NCI-H82 (cell line): ENCODE results near the gene HDDC2.
A peak's percentile ranks its signal among the peaks of the same experiment; 100 is the strongest.

Source experiments
- DNase-seq: peaks from one replicate; lab custom pipeline; 2025; lab: John Stamatoyannopoulos, UW

Gene HDDC2

DNA sequence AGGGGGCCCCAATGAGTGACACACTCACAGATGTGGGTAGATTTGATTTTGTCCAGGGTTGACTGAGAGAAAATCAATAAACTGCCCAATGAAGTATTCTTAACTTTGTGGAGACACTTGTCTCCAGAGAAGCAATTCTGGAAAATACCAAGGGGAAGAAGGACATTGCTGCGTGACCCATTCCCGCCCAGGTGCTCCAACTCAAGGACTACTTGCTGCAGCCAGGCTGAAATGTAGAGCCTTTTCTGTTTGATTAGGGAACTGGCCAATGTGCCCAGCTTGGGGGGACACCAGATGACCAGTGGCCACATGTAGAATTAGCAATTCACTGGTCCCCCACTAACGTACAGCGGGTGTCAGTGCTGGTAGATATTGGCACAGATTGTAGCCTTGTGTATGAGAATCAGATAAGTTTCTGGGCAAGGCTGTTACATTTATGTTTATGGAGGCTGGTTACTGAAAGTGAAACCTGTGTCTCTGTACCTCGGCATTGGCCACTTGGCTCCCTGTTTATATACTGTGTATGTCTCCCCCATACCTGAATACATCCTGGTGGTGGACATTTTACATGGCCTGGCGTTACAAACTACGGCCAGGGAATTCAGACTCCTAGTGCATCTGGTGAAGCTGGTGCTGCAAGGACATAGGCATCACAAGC lies 32.3 kb downstream of the HDDC2 start:
- no peak for DNase-seq

DNA sequence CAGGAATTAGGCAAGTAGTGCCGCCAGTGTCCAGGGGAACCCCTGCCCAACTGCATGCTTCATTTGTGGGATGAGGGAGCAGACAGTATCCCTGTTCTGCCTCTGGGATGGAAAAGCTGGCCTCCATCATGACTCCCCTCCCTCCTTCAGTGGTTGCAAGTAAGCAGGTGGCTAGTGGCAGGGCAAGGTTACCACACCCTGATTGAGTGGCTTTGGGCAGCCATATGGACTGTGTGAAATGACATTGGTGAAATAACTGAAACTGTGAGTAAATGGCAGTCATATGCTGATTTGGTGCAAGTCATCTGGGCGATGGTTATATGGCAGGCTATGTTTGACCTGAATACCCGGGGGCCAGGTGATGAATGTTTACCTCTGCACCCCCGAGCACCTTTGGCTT lies 33.0 kb downstream of the HDDC2 start:
- no peak for DNase-seq

GRCh38 chr6:125267806-125268523 lies 33.8 kb downstream of the HDDC2 start:
- no peak for DNase-seq

- DNase-seq = no peak
These were observed 37.3 kb downstream of the HDDC2 start for GRCh38 chr6:125264476-125264875.

DNA sequence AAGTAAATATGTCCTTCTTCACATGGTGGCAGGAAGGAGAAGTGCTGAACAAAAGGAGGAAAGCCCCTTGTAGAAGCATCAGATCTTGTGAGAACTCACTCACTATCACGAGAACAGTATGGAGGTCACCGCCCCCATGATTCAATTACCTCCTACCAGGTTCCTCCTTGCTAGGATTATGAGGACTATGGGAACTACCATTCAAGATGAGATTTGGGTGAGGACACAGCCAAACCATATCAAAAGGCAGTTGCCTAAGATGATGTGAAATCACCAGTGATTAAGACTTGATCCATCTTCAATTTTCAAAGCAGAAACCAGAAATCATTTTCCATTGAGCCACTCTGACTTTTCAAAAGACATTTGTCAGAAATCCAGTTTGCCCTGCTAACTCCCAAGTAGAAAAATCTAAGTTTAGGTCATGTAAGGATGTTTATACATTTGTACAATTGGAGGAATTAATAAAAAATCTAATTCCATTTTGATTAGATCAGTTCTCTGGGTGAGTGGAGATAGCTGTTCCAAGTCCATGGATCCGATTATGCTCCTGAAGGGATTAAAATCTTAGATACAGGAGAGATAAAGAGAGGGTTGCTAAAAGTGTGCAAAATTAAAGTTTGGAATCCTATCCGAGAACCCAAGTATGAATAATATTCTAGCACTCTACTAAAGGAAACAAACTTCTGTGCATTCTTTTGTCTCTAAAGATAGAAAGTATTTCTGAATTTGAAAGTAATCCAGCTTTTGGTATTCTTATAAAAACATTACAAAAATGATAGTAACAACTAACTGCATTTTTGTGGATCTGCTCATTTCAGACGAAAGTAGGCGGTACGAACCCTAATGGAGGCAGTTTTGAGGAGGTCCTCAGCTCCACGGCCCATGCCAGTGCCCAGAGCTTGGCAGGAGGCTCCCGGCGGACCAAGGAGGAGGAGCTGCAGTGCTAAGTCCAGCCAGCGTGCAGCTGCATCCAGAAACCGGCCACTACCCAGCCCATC lies 39.5 kb downstream of the HDDC2 start:
- peak; percentile 71 for DNase-seq

DNA sequence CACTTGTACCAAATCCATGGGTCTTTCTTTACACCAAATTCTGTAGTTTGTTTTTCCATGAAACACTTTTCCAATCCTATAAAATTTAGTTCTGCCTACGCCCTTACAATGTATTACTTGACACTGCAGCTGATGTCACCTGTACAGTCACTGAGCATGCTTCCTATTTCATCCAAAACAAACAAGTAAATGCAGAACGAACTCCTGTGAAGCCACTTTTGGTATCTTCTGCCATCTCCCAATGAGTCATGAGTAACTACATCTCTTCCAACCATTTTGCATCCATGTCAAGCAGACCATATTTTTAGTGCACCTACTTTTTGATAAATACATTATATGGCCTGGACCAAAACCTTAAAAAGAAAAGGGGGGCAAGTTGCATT lies 42.4 kb downstream of the HDDC2 start:
- no peak for DNase-seq

- DNase-seq = no peak
These were observed 43.0 kb downstream of the HDDC2 start for GRCh38 chr6:125258651-125259353.

GRCh38 chr6:125257351-125257750 lies 44.4 kb downstream of the HDDC2 start:
- DNase-seq = no peak

DNA sequence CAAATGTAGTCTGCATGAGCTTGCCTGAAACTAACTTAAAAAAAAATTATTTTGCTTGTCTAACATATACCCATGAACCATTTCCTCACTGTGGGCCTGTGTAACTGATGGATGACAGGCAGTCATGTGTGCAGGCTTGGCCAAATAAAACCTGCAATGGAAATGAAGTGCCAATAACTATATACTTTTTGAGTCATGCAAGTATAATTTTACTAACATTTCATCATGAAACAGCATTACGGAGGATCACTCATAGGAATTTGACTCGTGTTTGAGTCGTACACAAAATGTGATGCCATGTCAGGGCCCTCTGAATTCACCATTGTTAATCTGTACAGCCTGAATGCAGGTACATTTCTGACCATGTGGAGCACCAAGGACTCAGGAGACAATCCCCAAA lies 46.6 kb downstream of the HDDC2 start:
- no peak for DNase-seq

- DNase-seq = peak; percentile 95
These were observed 47.4 kb downstream of the HDDC2 start for GRCh38 chr6:125254321-125254720.

- no peak for DNase-seq
These were observed 47.9 kb downstream of the HDDC2 start for GRCh38 chr6:125253881-125254280.

- DNase-seq = peak; percentile 80
These were observed 48.9 kb downstream of the HDDC2 start for GRCh38 chr6:125252891-125253290.

GRCh38 chr6:125251516-125252220 lies 50.1 kb downstream of the HDDC2 start:
- DNase-seq = peak; percentile 24

DNA sequence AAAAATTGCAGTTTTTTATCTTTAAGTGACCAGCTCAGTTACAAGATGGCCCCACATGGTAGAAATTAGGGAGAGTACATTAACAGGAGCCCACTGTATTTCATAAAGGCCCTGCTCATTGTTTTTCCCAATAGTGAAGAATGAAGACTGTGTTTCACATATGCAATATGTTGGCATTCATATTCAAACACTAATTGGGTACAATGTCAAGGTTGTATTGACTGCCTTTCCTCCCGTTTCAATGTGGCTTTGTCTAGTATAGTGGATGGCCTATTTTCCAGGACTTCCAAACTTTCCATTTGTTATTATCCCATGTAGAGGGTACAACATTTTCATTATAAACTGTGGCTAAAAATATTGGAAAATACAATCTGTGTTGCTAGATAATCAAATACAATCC lies 51.3 kb downstream of the HDDC2 start:
- DNase-seq = no peak

- DNase-seq = no peak
These were observed 53.6 kb downstream of the HDDC2 start for GRCh38 chr6:125248136-125248535.

DNA sequence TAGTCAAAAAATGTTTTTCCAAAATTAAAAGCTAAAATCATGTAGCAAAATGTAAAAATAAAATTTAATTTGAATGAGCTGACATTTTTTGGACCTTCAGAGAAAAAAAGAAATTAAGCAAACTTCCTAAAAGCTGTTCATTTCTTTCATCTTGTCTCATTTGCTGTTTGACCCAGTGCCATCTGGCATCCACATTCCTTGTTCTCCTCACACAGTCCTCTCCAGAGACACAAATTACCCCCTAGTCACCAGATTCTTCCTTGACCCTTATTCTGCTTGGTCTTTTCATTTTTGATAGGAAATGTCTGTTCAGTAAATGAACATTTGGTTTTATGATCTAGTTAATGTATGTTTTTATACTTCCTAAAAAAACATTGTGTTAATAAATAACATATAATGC lies 55.2 kb downstream of the HDDC2 start:
- DNase-seq = no peak

DNA sequence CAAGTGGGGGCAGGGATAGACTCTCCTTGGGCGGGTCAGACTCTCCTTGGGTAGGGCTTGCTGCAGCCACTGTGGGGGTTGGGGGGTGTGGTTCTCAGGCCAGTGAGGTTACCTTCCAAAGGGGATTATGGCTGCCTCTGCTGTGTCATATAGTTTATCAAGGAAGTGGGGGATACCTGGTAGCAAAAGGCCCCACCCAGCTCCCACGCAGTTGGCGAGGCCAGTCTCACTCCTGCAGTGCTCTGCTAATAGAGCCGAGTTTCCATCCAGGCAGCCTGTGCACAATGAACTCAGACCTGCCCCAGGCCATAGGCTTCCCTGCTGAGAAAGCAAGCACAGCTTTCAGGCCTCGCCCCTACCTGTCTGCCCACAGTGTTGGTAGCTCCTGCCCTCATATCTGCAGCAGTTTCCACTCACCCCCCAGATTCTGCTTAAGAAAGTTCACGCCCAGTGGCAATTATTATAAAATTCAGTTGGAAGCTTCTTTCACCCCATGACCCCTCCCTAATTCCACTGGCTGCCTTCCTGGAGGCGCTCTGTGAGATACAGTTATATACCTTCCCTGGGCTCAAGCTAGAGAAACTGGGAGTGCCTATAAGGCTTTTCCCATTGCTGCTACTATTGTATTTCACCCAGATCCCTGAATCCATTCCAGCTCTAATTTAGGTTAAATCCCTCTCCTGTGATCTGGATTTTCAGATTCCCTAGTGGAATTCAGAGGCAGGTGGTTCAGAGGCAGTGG lies 56.1 kb downstream of the HDDC2 start:
- no peak for DNase-seq

DNA sequence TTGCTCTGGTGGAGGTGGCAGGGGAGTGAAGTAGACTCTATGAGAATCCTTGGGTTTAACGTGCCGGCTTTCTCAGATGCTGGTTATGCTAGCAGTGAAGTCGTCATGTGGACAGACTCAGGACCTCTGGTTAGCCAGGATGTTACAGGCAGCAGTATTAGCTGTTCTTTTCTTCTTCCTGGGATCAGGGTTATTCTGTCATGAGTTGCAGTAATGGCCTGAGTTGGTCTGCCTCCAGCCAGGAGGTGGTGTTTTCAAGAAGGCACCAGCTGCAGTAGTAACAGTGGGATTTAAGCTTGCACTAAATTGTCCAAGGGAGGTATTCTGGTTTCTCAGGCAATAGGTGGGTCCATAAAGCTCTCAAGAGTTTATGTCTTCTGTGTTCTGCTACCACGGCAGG lies 56.7 kb downstream of the HDDC2 start:
- DNase-seq = no peak

DNA sequence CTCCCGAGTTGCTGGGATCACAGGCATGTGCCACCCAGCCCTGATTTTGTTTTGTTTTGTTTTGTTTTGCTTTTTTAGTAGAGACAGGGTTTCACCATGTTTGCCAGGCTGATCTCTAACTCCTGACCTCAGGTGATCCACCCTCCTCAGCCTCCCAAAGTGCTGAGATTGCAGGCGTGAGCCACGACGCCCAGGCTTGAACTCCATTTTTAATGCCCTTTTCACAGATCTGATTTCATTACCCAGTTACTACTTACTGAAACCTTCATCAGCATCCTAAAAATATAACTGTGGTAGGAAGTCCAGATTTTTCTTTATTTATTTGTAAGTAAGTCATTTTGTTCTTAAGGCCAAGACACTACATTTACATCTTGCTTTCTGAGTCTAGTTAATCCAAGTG lies 64.0 kb downstream of the HDDC2 start:
- DNase-seq = no peak

DNA sequence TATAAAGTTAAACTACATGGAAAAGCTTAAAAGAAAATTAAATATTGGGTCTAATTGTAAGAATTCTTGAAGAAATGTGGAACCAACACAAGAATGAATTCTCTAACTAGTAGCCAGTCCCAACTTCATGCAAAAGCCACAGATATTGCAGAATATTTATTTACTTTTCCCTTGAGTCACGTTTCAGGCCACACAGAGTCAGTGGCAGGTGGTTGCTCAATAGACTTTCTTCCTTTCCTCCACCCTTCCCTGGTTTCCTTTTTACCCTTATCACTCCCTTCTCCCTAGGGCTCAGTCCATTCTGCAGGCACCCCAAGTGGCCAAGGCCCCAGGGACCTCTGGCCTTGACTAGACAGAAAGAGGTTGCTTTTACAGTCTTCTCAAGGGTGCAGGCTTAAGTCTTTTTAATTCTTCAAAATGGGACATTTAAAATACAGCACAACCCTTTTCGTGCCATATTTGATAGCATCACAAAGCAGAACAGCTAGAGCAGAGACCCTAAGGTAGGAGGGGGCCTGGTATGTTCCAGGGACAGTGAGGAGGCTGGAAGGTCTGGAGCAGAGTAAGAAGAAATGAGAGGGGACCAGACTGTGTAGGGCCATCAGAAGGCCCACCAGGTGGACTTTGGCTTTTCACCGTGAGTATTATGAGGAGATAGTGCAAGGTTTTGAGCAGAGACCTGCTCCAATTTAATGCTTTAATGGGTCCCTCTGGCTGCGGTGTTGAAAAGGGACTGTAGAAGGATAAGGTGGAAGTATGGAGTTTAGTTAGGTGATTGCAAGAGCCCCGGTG lies 65.0 kb downstream of the HDDC2 start:
- DNase-seq = no peak
